Stimulated activated CD8-positive, alpha-beta memory T cell treated with anti-CD3 and anti-CD28 coated beads, Interleukin-2, amount 100 ng/mL, for 48 hours (primary cell): ENCODE results near the gene NTRK2.
"Not testable (repeated sequence)": the region's sequence is repeated elsewhere in the genome, so short reads cannot be mapped to it uniquely, and the experiment has no call there.

ENCODE experiments used
- DNase-seq, 2 donors: peaks; one replicate each; pipeline ENCODE4 v3.0.0-alpha.2; 2020; ENCODE audit warnings: low read depth in 2 of 2

Gene NTRK2

DNA sequence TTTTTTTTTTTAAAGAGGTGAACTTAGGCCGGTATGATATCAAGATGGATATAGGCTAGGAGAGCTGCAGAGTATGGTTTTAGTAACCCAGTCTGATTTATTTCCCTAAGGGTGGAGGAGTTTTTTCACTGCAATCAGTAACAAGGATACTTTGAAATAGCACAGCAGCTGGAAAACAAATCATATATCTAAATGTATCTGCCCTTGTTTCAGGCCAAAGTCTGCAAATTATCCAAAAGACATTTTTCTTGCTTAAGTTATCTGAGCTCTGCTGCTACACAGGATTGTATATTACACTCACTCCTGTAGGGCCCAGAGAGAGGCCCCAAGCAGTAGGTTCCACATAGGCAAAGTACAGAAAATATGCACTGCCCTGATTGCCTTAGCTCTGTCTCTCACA is 222.4 kb downstream of the NTRK2 start:
- no peak for DNase-seq

- DNase-seq, result no peak
These were observed 224.0 kb downstream of the NTRK2 start for GRCh38 chr9:84893419-84894128.

DNA sequence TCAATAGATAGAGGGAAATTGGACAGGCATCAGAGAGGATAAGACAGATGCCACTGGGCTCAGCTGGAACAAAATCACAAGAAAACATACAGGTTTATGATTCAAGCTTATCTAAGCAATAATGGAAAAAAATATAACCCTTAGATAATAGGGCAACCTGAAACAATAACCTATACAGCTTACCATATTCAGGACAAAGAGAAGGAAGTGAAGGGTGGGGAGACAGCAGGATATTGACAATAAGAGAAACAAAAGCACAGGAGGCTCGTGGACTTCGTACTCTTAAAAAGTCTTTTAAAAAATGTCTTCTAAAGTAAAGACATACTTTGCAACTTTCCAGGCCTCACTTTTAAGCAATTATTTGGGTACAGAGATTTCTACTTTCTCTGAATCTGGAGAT is 225.3 kb downstream of the NTRK2 start:
- no peak for DNase-seq

GRCh38 chr9:84897362-84898094 is 228.0 kb downstream of the NTRK2 start:
- DNase-seq, result no peak

DNA sequence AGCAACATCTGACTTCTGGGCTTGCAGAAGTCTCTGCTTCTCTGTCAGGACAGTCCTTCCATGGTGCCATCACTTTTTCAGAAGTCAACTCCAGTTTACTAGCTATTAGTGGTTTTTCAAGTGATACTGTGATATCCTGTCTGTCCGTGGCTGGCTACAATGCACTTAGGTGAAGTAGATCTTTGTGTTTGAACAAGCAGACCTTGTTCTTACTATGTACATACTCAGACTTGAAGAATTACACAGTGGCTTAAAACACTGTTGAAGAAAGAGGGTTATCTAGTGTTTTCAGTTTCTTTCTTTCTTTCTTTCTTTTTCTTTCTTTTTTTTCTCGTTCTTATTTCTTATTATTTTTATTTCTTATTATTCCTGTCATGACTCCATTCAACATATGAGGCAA is 228.7 kb downstream of the NTRK2 start:
- DNase-seq, result no peak

- DNase-seq, result not testable (repeated sequence)
These were observed 229.1 kb downstream of the NTRK2 start for GRCh38 chr9:84898618-84899017.

GRCh38 chr9:84899326-84899725 is 229.8 kb downstream of the NTRK2 start:
- DNase-seq, result no peak

- no peak for DNase-seq
These were observed 230.9 kb downstream of the NTRK2 start for GRCh38 chr9:84900421-84900820.

GRCh38 chr9:84903963-84904362 is 234.4 kb downstream of the NTRK2 start:
- DNase-seq, result no peak

DNA sequence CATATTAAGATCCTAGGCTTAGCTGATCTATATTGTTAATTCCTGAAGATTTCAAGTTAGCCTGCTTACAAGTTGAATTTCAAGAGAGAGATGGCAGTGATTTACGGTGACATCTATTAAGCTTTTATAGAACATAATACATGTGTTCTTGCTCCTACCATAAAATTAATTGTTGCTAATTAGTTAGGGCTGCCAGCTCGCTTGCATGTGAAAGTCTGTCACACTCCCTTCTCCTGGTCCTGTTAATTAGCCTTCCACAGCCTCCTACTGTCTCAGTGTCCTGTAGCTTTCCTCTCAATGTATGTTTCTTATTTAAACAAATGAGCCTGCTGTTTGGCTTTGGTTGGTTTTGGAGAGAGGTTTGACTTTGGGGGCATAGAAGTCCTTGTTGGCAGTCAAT is 247.2 kb downstream of the NTRK2 start:
- no peak for DNase-seq

- no peak for DNase-seq
These were observed 248.0 kb downstream of the NTRK2 start for GRCh38 chr9:84917366-84918070.

GRCh38 chr9:84919440-84919839 is 249.9 kb downstream of the NTRK2 start:
- DNase-seq, result no peak

GRCh38 chr9:84921175-84921574 is 251.6 kb downstream of the NTRK2 start:
- no peak for DNase-seq

- no peak for DNase-seq
These were observed 252.5 kb downstream of the NTRK2 start for GRCh38 chr9:84922051-84922450.

DNA sequence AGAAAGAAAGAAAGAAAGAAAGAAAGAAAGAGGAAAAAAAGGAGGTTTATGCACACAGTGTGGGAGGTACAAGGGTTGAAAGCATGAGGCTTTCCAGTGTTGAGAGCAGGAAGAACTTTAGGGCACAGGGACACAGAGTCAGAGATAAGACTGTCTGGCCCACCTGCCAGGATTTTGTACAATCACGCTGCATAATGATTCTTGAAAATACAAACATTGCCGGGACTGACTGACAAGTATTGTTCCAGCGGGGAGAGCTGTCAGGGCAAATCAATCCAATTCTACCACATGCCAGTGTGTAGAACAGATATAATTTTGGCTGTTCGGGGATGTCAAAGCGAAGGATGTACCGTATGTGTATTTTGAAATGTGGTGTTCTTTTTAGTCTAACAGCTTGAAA is 254.7 kb downstream of the NTRK2 start:
- DNase-seq, result no peak

DNA sequence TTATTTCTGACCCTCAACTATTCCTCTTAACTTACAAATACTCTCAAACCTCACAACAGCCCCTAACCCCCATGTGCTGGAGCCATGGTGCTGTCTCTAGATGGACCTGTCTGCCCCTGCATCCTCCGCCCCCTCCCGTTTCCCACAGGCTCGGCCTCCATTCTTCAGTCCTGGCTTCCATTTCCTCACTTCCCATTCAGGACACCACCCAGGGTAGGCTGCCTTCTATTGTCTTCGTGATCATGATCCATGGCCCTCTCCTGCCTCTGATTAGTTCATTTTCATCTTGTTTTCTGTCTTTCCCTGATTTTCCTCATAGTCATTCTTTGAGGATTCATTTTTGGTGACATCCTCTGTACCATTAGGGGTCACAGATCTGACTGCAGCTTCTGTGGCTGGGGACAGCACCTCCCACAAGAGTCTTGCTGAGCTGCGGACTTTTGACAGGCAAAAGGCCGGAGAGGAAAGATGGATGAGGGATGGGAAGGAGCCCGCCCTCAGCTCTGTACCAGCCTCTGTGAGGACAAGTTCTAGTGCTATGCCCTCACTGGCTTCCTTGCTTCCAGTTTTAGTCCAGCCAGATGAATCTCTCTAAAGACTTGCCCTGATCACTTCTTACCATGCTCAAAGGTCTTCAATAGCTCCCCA is 255.8 kb downstream of the NTRK2 start:
- no peak for DNase-seq

DNA sequence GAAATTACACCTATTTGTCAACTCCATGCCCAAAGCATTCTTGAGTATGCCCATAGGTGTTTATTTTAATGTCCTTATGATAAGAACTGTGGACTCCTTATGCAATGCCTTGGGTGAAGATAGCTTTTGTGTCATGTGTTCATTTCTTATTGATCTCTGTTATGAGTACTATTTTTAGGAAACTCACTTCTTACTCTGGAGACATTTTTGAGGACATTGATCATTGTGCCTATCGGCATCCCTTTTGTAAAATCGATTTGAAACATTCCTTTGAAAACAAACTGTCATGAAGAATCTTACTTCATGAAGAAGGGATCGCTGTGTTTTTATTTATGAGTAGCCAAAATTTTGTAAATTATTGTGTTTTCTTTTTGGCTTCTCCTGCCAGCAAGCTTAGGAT is 257.3 kb downstream of the NTRK2 start:
- DNase-seq, result no peak

DNA sequence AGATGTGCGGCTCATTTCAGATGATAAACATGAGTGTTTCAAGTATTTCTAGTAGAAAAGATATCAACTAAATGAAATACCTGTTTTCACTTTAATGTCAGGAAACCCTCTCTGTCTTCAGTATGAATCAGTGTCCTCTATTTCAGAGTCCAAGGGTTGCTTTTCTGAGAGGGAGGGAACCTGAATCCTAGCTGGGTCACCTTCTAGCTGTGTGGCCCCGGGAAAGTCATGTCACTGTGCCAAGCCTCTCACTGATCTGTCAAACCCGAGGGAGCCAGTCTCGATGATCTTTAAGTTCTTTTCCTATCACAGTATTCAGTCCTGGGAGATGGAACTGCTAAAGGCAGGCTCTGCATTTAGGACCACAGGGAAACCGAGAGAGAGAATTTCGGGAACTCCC is 258.9 kb downstream of the NTRK2 start:
- DNase-seq, result no peak

DNA sequence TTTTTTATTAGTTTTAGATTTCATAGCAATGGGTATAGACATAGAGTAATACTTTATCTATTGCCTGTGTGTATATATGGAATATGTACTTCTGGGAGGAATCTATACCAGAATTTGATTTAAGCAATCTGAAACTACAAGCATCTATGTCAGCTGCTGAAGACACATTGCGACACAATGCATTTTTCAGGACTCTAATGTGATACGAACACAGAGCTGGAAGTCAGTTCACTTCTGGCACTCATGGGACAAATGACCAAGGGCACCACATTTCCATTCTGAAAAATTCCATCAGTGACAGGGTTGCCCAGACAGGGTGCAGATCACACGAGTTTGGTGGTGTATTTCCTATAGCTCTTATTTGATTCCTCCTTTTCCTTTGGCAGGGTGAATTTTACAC is 259.5 kb downstream of the NTRK2 start:
- DNase-seq, result no peak

- DNase-seq, result no peak
These were observed 263.5 kb downstream of the NTRK2 start for GRCh38 chr9:84932915-84933527.

DNA sequence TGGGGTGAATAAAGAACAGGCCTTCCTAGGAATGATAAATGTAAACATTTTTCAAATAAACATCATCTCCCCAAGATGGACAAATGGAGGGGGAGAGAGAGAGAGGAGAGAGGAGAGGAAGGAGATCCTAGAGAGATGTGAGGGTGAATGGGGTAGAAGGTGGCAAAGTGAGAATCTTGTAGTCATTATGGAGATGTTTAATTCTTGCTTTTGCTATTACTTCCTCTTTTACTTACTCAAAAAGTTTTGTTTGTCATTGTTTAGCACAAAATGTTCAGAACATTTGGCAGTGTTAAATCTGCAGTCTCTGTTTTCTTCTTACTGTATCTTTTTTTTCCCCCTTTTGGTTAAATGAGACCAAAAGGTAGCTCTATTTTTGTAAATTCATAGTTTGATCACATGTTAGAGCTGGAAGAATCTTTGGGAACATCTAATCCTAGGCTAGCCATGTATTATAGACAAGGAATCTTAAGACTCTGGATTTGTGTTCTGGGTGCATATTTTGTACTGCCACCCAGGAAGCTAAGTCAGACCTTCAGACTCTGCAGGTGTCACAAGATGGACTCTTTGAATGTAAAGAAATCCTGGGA is 266.1 kb downstream of the NTRK2 start:
- no peak for DNase-seq

DNA sequence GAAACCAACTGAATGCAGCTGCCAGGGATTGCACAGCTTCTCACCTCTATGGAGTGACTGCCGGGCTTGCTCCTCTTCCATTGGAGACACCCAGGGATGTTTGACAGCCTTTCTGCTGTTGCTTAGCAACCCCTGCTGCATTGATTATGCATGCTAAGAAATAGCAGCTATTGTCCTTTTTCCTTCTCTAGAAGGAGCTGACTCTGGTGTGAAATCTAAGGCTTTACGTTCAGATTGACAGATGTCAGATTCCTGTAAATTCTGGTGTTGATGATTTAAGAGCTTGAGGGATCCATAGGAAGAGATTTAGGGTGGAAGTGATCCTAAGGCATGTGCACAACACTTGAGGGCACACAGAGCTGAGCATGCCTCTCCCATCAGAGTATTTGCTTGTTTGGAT is 267.7 kb downstream of the NTRK2 start:
- DNase-seq, result no peak
